Measurements from ENCODE around the gene DCAF8L2.
"Not testable (repeated sequence)": the region's sequence is repeated elsewhere in the genome, so short reads cannot be mapped to it uniquely, and the experiment has no call there.

The DCAF8L2 gene

DNA sequence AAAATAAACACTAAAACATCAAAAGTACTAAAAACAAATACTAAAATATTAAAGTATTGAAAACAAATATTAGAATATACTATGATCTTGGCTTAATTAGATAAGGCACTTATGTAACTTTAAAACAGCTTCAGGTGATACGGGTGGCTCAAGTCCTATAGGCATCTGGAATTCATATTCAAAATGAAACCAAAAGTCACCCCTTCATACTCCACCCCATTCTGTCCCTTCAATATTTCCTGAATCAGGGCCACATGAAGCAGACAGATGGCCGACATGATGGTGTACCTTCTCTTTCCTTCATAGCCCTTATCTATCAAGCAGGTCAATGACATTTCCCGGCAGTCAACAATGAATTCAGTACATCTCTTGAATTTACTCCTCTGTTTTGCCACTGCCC, 145.8 kb downstream of the DCAF8L2 start:
- in situ Hi-C loops (cut with HindIII; ENCODE audit: low sequenced_read_pairs), result no loop called here
- TF ChIP-seq, protein P1, sequence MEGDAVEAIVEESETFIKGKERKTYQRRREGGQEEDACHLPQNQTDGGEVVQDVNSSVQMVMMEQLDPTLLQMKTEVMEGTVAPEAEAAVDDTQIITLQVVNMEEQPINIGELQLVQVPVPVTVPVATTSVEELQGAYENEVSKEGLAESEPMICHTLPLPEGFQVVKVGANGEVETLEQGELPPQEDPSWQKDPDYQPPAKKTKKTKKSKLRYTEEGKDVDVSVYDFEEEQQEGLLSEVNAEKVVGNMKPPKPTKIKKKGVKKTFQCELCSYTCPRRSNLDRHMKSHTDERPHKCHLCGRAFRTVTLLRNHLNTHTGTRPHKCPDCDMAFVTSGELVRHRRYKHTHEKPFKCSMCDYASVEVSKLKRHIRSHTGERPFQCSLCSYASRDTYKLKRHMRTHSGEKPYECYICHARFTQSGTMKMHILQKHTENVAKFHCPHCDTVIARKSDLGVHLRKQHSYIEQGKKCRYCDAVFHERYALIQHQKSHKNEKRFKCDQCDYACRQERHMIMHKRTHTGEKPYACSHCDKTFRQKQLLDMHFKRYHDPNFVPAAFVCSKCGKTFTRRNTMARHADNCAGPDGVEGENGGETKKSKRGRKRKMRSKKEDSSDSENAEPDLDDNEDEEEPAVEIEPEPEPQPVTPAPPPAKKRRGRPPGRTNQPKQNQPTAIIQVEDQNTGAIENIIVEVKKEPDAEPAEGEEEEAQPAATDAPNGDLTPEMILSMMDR (IDR thresholded peaks at IDR 0.05; ENCODE audit: low read depth, low read length), result no peak
- H3K4me3 ChIP-seq (ENCODE audit: low read depth, low read length), result no peak overlapping the region
- no peak for DNase-seq (ENCODE audit: low read depth, low spot score)

DNA sequence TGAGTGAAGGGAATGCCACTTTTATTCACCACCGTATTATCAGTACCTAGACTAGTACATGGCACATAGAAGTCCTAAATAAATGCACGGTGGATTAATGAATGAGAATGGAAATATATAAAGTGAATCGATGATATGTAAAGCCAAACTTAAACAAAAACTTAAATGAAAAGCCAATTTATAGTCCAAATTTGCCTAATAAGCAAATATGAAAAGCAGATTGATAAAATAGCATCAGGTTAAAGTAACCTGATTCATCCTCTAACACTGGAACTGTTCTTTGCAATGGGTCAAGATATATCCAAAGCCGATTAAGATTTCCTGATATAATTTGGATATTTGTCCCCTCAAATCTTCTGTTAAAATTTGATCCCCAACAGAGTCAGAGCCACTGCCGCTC, 150.8 kb downstream of the DCAF8L2 start:
- no peak for DNase-seq (ENCODE audit: low read depth, low spot score)
- no peak overlapping the region for H3K4me3 ChIP-seq (ENCODE audit: low read depth, low read length)
- in situ Hi-C loops (cut with HindIII; ENCODE audit: low sequenced_read_pairs), result no loop called here
- TF ChIP-seq, protein P1 (IDR thresholded peaks at IDR 0.05; ENCODE audit: low read depth, low read length), result no peak

DNA sequence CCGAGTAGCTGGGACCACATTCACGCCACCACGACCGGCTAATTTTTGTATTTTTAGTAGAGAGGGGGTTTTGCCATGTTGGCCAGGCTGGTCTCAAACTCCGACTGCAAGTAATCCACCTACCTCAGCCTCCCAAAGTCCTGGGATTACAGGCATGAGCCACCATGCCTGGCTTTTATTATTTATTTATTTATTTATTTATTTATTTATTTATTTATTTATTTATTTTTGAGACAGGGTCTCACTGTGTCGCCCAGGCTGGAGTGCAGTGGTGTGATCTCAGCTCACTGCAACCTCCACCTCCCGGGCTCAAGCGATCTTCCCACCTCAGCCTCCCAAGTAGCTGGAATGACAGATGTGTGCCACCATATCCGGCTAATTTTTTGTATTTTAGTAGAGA, 153.4 kb downstream of the DCAF8L2 start:
- in situ Hi-C loops (cut with HindIII; ENCODE audit: low sequenced_read_pairs); DNase-seq (ENCODE audit: low read depth, low spot score); H3K4me3 ChIP-seq (ENCODE audit: low read depth, low read length): not testable (repeated sequence)

DNA sequence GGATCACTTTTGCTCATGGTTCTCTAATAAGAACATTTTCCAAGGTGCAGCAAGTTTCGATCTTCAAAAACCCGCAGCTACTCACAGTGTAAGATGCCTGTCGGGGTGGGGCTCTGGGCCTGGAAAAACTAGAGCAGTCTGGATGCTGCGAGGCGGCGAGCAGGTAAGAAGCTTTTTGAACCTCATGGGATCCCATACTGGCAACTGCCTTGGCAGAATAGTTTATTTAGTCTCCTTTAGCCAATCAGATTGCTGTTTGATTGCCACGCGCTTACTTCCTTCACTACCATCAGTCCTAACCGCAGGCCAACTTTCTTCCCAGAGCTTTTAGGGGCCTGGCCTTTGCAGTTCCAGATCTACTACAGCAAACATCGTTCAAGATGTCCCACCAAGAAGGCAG, 156.4 kb downstream of the DCAF8L2 start:
- no peak for DNase-seq (ENCODE audit: low read depth, low spot score)
- no peak overlapping the region for H3K4me3 ChIP-seq (ENCODE audit: low read depth, low read length)
- TF ChIP-seq, protein P1 (IDR thresholded peaks at IDR 0.05; ENCODE audit: low read depth, low read length), result no peak
- in situ Hi-C loops (cut with HindIII; ENCODE audit: low sequenced_read_pairs), result no loop called here

DNA sequence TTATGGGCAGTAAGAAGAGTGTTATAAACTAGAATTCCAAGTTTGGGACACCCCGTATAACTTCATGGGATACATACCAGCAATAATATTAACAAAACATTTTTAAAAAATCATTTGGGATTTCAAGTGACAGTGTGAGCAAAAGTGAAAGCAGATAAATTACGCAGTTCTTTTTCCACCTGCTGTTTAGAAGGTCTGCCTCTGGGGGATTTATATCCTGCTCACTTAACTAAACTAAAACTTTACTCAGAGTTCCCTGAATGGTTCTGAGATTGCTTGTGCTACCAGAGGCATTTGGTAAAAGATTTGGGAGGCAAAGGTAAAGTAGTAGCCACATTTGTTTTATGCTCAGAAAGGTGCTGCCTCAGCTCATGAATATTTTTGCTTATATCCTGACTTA, 160.2 kb downstream of the DCAF8L2 start:
- in situ Hi-C loops (cut with HindIII; ENCODE audit: low sequenced_read_pairs); H3K4me3 ChIP-seq (ENCODE audit: low read depth, low read length); DNase-seq (ENCODE audit: low read depth, low spot score): not testable (repeated sequence)

DNA sequence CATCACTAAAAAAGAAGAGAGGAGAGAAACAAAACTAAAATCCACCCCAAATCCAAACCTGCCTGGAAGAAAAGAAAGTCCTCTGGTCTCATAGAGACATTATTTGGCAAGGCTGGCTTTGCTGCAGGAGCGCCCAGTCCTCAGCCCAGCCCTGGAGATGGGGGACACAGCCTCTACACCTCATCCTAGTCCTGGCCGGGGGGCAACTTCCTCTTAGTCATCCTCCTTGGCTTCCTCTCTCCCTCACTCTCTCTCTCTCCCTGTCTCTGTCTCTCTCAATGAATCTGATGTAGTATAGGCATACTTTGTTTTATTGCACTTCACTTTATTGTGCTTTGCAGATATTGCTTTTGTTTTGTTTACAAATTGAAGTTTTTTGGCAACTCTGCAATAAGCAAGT, 161.8 kb downstream of the DCAF8L2 start:
- TF ChIP-seq, protein P1 (IDR thresholded peaks at IDR 0.05; ENCODE audit: low read depth, low read length), result no peak
- in situ Hi-C loops (cut with HindIII; ENCODE audit: low sequenced_read_pairs), result no loop called here
- DNase-seq (ENCODE audit: low read depth, low spot score), result no peak
- no peak overlapping the region for H3K4me3 ChIP-seq (ENCODE audit: low read depth, low read length)

DNA sequence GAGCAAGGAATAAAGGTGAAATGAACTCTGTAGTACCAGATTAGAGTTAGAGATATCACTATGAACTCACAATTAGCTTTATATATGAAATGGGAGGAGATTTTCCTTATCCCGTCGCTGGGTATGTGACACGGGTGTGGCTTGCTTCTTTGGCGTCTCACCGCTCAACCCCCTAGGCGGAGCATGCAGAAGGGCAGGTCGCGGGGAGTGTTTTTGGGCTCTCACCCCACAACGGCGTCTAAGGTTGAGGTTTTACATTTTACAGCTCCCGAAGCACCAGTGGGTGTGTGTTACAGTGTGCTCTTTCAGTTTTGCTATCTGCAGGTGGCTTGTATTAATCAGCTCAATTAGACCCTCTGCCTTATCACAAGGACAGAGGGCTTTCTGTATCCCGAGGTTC, 175.6 kb downstream of the DCAF8L2 start:
- TF ChIP-seq, protein P1 (IDR thresholded peaks at IDR 0.05; ENCODE audit: low read depth, low read length), result no peak
- in situ Hi-C loops (cut with HindIII; ENCODE audit: low sequenced_read_pairs), result no loop called here
- DNase-seq (ENCODE audit: low read depth, low spot score), result no peak
- H3K4me3 ChIP-seq (ENCODE audit: low read depth, low read length), result no peak overlapping the region

DNA sequence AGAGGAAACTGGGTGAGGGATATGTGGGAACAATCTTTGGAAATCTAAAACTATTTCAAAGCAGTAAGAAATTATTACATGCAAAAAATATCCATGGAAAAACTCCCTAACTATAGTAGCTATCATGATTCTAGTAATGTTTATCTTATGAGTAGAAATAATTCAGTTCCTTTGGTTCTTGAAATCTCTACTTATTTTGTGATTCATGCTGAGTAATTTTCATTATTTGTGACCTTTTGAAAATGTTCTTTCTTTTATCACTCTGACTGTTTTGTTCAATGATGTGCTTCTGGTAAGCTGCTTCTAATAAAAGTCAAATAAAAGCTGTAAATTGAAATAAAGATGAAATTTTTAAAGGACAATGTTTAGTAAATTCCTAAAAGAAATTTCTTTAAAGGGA, 177.2 kb downstream of the DCAF8L2 start:
- peak; percentile 9 for DNase-seq (ENCODE audit: low read depth, low spot score)
- TF ChIP-seq, protein P1 (IDR thresholded peaks at IDR 0.05; ENCODE audit: low read depth, low read length), result no peak
- in situ Hi-C loops (cut with HindIII; ENCODE audit: low sequenced_read_pairs), result no loop called here
- no peak overlapping the region for H3K4me3 ChIP-seq (ENCODE audit: low read depth, low read length)
